PFSK-1 (cell line): ENCODE results near the gene PRKN.

Experiments
- FOXP2 ChIP-seq: optimal IDR thresholded peaks from 2 replicates; pipeline ENCODE3; 2011; ENCODE audit warnings: borderline replicate concordance, control low read depth, inconsistent platforms; ENCODE audit not compliant: insufficient read depth; ENCODE audit errors: extremely low read length, extremely low read depth
- POLR2AphosphoS5 ChIP-seq: IDR thresholded peaks from 2 replicates; pipeline ENCODE4 v1.6.1; 2012; ENCODE audit warnings: low read depth, mild to moderate bottlenecking, control low read depth, low read length, moderate library complexity
- TAF1 ChIP-seq: IDR thresholded peaks from 2 replicates; pipeline ENCODE4 v1.6.1; 2012; ENCODE audit warnings: low read length, control low read depth, borderline replicate concordance; ENCODE audit not compliant: insufficient read depth

GRCh38 chr6:161880056-161880455 is 847.5 kb downstream of the PRKN start:
- TF ChIP-seq TAF1 (no peak), POLR2AphosphoS5 (no peak), FOXP2 (no peak)
